Kidney tubule cell (primary cell): ENCODE data around the gene CMTM8.
"Not testable (repeated sequence)": the region's sequence is repeated elsewhere in the genome, so short reads cannot be mapped to it uniquely, and the experiment has no call there.

ENCODE experiments used
- DNase-seq: peaks from one replicate; pipeline ENCODE4 v3.0.0-alpha.2; 2018; ENCODE audit warnings: low spot score

CMTM8 gene

GRCh38 chr3:32379831-32380500 lies 141.5 kb downstream of the CMTM8 start:
- DNase-seq: no peak

- no peak for DNase-seq
These were observed 143.4 kb downstream of the CMTM8 start for GRCh38 chr3:32381922-32382321.

- DNase-seq: no peak
These were observed 144.7 kb downstream of the CMTM8 start for GRCh38 chr3:32383136-32383711.

GRCh38 chr3:32384938-32385337 lies 146.5 kb downstream of the CMTM8 start:
- peak; percentile 85 for DNase-seq

GRCh38 chr3:32387512-32387911 lies 149.0 kb downstream of the CMTM8 start:
- DNase-seq: no peak

- DNase-seq: not testable (repeated sequence)
These were observed 151.1 kb downstream of the CMTM8 start for GRCh38 chr3:32389577-32389976.

GRCh38 chr3:32391643-32392535 lies 153.4 kb downstream of the CMTM8 start, which contains the start of gene CMTM7:
Gene CMTM7, plus strand, starts transcription at chr3:32391853. Its CDS starts 54 bp downstream, at chr3:32391907.
- peak; percentile 90 for DNase-seq

- DNase-seq: peak; percentile 64
These were observed 154.2 kb downstream of the CMTM8 start for GRCh38 chr3:32392536-32393302.

GRCh38 chr3:32395496-32395895 lies 157.0 kb downstream of the CMTM8 start:
- DNase-seq: no peak

- DNase-seq: no peak
These were observed 159.5 kb downstream of the CMTM8 start for GRCh38 chr3:32397941-32398340.

- DNase-seq: no peak
These were observed 160.1 kb downstream of the CMTM8 start for GRCh38 chr3:32398531-32398930.

GRCh38 chr3:32399030-32399620 lies 160.6 kb downstream of the CMTM8 start:
- peak; percentile 66 for DNase-seq

- DNase-seq: peak; percentile 29
These were observed 162.6 kb downstream of the CMTM8 start for GRCh38 chr3:32401126-32401525.

GRCh38 chr3:32401556-32402081 lies 163.1 kb downstream of the CMTM8 start:
- peak; percentile 90 for DNase-seq

- DNase-seq: peak; percentile 46
These were observed 165.2 kb downstream of the CMTM8 start for GRCh38 chr3:32403663-32404062.

GRCh38 chr3:32404714-32405113 lies 166.2 kb downstream of the CMTM8 start:
- DNase-seq: no peak

GRCh38 chr3:32405155-32405554 lies 166.7 kb downstream of the CMTM8 start:
- DNase-seq: no peak

- no peak for DNase-seq
These were observed 167.3 kb downstream of the CMTM8 start for GRCh38 chr3:32405711-32406323.

- DNase-seq: no peak
These were observed 168.3 kb downstream of the CMTM8 start for GRCh38 chr3:32406486-32407408.
